HUES64 (cell line): Measurements from ENCODE around the gene TVP23B.
"Not testable (repeated sequence)": the region's sequence is repeated elsewhere in the genome, so short reads cannot be mapped to it uniquely, and the experiment has no call there.

Experiments used
- H3K27ac ChIP-seq: 2 replicates; pipeline ENCODE4 v1.7.0; 2013; ENCODE audit warnings: low read depth, low read length, inconsistent platforms
- H3K27me3 ChIP-seq: 2 replicates; pipeline ENCODE4 v1.6.1; 2013; ENCODE audit warnings: mild to moderate bottlenecking, low read length; ENCODE audit not compliant: insufficient read depth
- H3K36me3 ChIP-seq: 2 replicates; pipeline ENCODE4 v1.6.1; 2013; ENCODE audit warnings: mild to moderate bottlenecking, low read length; ENCODE audit not compliant: insufficient read depth
- H3K4me1 ChIP-seq: 2 replicates; pipeline ENCODE4 v1.6.1; 2013; ENCODE audit warnings: mild to moderate bottlenecking, low read length, moderate library complexity; ENCODE audit not compliant: insufficient read depth
- H3K4me3 ChIP-seq: 2 replicates; pipeline ENCODE4 v1.5.1; 2013; ENCODE audit warnings: mild to moderate bottlenecking, low read length, moderate library complexity
- H3K9ac ChIP-seq: 2 replicates; pipeline ENCODE4 v1.6.1; 2013; ENCODE audit warnings: mild to moderate bottlenecking, low read depth, low read length
- H3K9me3 ChIP-seq: 2 replicates; pipeline ENCODE4 v1.6.1; 2013; ENCODE audit warnings: low read depth, low read length; ENCODE audit not compliant: insufficient read depth
- WGBS: fragments of 150-250, 120-280 bp; methylation state at CpG from one replicate; pipeline ENCODE4 v1.1.7; 2013; ENCODE audit warnings: missing lambda C conversion rate; 5-methylcytosine and 5-hydroxymethylcytosine counted together

The TVP23B gene

GRCh38 chr17:18796887-18797286 is 15.9 kb downstream of the TVP23B start:
- H3K27ac ChIP-seq, H3K4me1 ChIP-seq, H3K4me3 ChIP-seq, H3K9me3 ChIP-seq, H3K27me3 ChIP-seq, H3K9ac ChIP-seq: not testable (repeated sequence)
- peaks cover 69% of the 10 kb centered on the region for H3K36me3 ChIP-seq

GRCh38 chr17:18803458-18804245 is 22.7 kb downstream of the TVP23B start:
- H3K9me3 ChIP-seq, H3K27me3 ChIP-seq, H3K4me3 ChIP-seq, H3K9ac ChIP-seq, H3K4me1 ChIP-seq, H3K27ac ChIP-seq: not testable (repeated sequence)
- H3K36me3 ChIP-seq: peaks cover 52% of the 10 kb centered on the region
- WGBS: 88% methylated on average over 3 of the region's 7 CpGs

GRCh38 chr17:18815924-18816323 is 34.9 kb downstream of the TVP23B start:
- 76% methylated on average over 3 of the region's 3 CpGs for WGBS
- not testable (repeated sequence) for H3K4me1 ChIP-seq, H3K27me3 ChIP-seq, H3K9ac ChIP-seq, H3K4me3 ChIP-seq, H3K9me3 ChIP-seq, H3K27ac ChIP-seq, H3K36me3 ChIP-seq

GRCh38 chr17:18816489-18817371 is 35.7 kb downstream of the TVP23B start:
- not testable (repeated sequence) for H3K27ac ChIP-seq
- 57% methylated on average over 5 of the region's 9 CpGs for WGBS

GRCh38 chr17:18821430-18821829 is 40.4 kb downstream of the TVP23B start:
- not testable (repeated sequence) for H3K27ac ChIP-seq, H3K9ac ChIP-seq, H3K27me3 ChIP-seq, H3K36me3 ChIP-seq, H3K9me3 ChIP-seq, H3K4me1 ChIP-seq, H3K4me3 ChIP-seq
- WGBS: no CpG with 5 or more reads among the region's 3 CpGs

More at GRCh38 chr17:18816489-18817371, 35.7 kb downstream of the TVP23B start:
- H3K9ac ChIP-seq, H3K36me3 ChIP-seq, H3K4me3 ChIP-seq, H3K27me3 ChIP-seq, H3K4me1 ChIP-seq, H3K9me3 ChIP-seq: not testable (repeated sequence)

- no CpG with 5 or more reads among the region's 1 CpG for whole genome bisulfite sequencing
- H3K4me1 ChIP-seq, H3K9me3 ChIP-seq, H3K27me3 ChIP-seq, H3K27ac ChIP-seq, H3K36me3 ChIP-seq, H3K9ac ChIP-seq, H3K4me3 ChIP-seq: not testable (repeated sequence)
Measured at GRCh38 chr17:18827613-18828012, 46.6 kb downstream of the TVP23B start.

- no peaks in the 10 kb centered on the region for H3K4me1 ChIP-seq
- H3K36me3 ChIP-seq: no peaks in the 10 kb centered on the region
- no peak overlapping the region for H3K4me3 ChIP-seq
- no peak overlapping the region for H3K27ac ChIP-seq
- no peaks in the 10 kb centered on the region for H3K9me3 ChIP-seq
- H3K27me3 ChIP-seq: no peaks in the 10 kb centered on the region
- H3K9ac ChIP-seq: no peak overlapping the region
- WGBS: 92% methylated on average over 6 of the region's 6 CpGs
Measured at GRCh38 chr17:18848501-18848900, 67.5 kb downstream of the TVP23B start.

GRCh38 chr17:18850679-18851078 is 69.7 kb downstream of the TVP23B start:
- Histone ChIP-seq H3K36me3 (no peaks in the 10 kb centered on the region), H3K9ac (no peak overlapping the region), H3K27ac (no peak overlapping the region), H3K4me3 (no peak overlapping the region), H3K9me3 (no peaks in the 10 kb centered on the region), H3K27me3 (no peaks in the 10 kb centered on the region), H3K4me1 (no peaks in the 10 kb centered on the region)
- 84% methylated on average over 1 of the region's 1 CpG for WGBS

- no peak overlapping the region for H3K27ac ChIP-seq
- no peaks in the 10 kb centered on the region for H3K9me3 ChIP-seq
- no peaks in the 10 kb centered on the region for H3K4me1 ChIP-seq
- H3K27me3 ChIP-seq: no peaks in the 10 kb centered on the region
- H3K9ac ChIP-seq: no peak overlapping the region
- no peak overlapping the region for H3K4me3 ChIP-seq
- H3K36me3 ChIP-seq: no peaks in the 10 kb centered on the region
- 89% methylated on average over 2 of the region's 3 CpGs for WGBS
Measured at GRCh38 chr17:18851201-18851600, 70.2 kb downstream of the TVP23B start.

GRCh38 chr17:18854956-18855355 is 74.0 kb downstream of the TVP23B start:
- H3K9ac ChIP-seq: no peak overlapping the region
- H3K27me3 ChIP-seq: no peaks in the 10 kb centered on the region
- peak overlapping the region; percentile 82 for H3K4me3 ChIP-seq
- 93% methylated on average over 7 of the region's 7 CpGs for WGBS
- no peaks in the 10 kb centered on the region for H3K9me3 ChIP-seq
- H3K36me3 ChIP-seq: no peaks in the 10 kb centered on the region
- H3K27ac ChIP-seq: no peak overlapping the region
- H3K4me1 ChIP-seq: peaks cover 4% of the 10 kb centered on the region; the same call in 1 of the 2 replicates

DNA sequence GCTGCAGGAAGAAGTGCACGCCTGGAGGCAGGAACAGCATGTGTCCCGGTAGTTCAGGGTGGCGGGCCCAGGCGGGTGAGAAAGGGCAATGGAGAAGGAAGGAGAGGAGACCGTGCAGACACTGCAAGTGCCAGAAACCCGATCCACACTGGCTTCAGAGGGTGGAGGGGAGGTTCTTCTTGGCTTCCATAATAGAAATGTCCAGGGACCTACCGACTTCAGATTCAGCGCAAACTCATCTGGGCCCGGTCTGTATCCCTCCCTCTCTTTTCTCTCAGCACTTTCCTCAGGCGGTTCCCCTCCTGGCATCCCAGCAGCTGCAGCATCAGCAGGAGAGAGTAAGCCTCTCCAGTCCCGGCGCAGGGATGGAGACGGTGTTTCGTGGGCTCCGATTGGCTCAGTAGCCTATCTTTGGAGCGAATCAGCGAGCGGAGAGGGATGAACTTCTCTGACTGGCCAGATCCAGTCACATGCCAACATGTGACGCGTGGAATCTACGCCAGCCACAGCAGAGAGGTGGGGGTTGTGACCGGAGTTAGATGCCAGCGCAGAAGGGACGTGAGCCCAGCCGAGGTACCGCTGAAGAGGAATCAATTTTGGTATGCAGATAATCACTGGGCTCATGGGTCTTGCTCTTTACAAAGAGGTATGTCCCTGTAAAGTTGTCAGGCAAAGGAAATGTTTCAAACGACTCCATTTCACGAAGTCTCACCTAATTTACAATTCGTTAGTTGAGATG is 75.0 kb downstream of the TVP23B start:
- Histone ChIP-seq H3K4me3 (peak overlapping the region; percentile 82), H3K9me3 (no peaks in the 10 kb centered on the region), H3K27ac (peak overlapping the region; percentile 43; the same call in 1 of the 2 replicates), H3K9ac (peak overlapping the region; percentile 68), H3K4me1 (peaks cover 4% of the 10 kb centered on the region; the same call in 1 of the 2 replicates), H3K27me3 (no peaks in the 10 kb centered on the region), H3K36me3 (no peaks in the 10 kb centered on the region; the same call in 1 of the 2 replicates)
- WGBS: under 1% methylated on average over 29 of the region's 29 CpGs
